Colonic mucosa (tissue), 4 donors: ENCODE data around the gene RAPGEF5. TPM values are rescaled to one million over a fixed set of nuclear protein-coding genes. Genes with fewer than 3 reads are reported as not detected.

Source experiments
- DNase-seq: peaks from one replicate; pipeline ENCODE4 v3.0.0-alpha.2; 2020
- H3K27ac ChIP-seq: fragments of 200-600 bp; one replicate; pipeline ENCODE4 v1.8.0; 2021
- H3K27me3 ChIP-seq: fragments of 200-600 bp; one replicate; pipeline ENCODE4 v1.8.0; 2021
- H3K36me3 ChIP-seq: fragments of 200-600 bp; one replicate; pipeline ENCODE4 v1.8.0; 2021
- H3K4me1 ChIP-seq: fragments of 200-600 bp; one replicate; pipeline ENCODE4 v1.8.0; 2021; ENCODE audit warnings: mild to moderate bottlenecking
- H3K4me3 ChIP-seq: fragments of 200-600 bp; one replicate; pipeline ENCODE4 v1.8.0; 2021
- H3K9ac ChIP-seq, 2 donors: one replicate each; pipeline ENCODE4 v1.7.0; 2013; ENCODE audit warnings: control low read depth in 2 of 2, low read depth in 2 of 2, low read length in 2 of 2
- H3K9me3 ChIP-seq: fragments of 200-600 bp; one replicate; pipeline ENCODE4 v1.8.0; 2021
- intact Hi-C: fragments of 100-400 bp; cut with DNase I; formaldehyde crosslinking; loops from one replicate; pipeline ENCODE4 v1.14.1; 2022
- total RNA-seq, 2 donors: library from RNA; stranded (reverse); fragmentation: NEBNext Ultra II Directional in 1 of 2; extraction: Animal tissue kit (Norgen Biotek cat#: 25700) in 1 of 2; gene quantifications; one replicate each; pipeline ENCODE4 v1.2.1, GENCODE V29; 2021
- TF ChIP-seq, protein P1 (sequence below): fragments of 200-600 bp; IDR thresholded peaks from one replicate; pipeline ENCODE4 v1.8.0; 2022; ENCODE audit warnings: antibody characterized with exemption, mild to moderate bottlenecking
- donor health status: healthy.
- donor health status: DM: no; HTN: no; CAD: no.
- donor health status: DM: no; HTN: no; CAD: no.

Gene RAPGEF5
- total RNA-seq, 2 donors from 2014 or later = 39.9 to 42.2 TPM

DNA sequence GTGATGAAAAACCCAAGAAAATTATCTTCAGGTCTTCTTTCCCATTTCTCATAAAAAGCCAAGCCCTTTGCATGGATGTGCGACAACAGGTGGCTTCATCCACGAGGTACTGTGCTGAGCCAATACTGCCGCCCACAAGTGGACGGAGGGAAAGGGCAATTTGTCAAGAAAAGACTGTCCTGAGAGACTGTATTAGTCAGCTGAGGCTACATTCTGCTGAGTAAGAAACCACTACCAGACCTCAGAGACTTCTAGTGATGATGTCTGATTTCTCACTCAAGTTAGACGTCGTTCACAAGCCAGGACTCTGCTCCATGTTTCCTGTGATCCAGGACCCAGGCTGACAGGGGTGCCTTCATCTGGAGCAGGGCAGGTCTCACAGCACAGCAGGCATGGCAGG lies 239.7 kb downstream of the RAPGEF5 start:
- intact Hi-C loops = no loop called here
- Histone ChIP-seq H3K27ac (no peak overlapping the region), H3K9me3 (no peaks in the 10 kb centered on the region), H3K36me3 (no peaks in the 10 kb centered on the region), H3K9ac (no peak overlapping the region), H3K27me3 (no peaks in the 10 kb centered on the region), H3K4me3 (no peak overlapping the region), H3K4me1 (no peaks in the 10 kb centered on the region)
- DNase-seq = no peak
- TF ChIP-seq, protein P1, sequence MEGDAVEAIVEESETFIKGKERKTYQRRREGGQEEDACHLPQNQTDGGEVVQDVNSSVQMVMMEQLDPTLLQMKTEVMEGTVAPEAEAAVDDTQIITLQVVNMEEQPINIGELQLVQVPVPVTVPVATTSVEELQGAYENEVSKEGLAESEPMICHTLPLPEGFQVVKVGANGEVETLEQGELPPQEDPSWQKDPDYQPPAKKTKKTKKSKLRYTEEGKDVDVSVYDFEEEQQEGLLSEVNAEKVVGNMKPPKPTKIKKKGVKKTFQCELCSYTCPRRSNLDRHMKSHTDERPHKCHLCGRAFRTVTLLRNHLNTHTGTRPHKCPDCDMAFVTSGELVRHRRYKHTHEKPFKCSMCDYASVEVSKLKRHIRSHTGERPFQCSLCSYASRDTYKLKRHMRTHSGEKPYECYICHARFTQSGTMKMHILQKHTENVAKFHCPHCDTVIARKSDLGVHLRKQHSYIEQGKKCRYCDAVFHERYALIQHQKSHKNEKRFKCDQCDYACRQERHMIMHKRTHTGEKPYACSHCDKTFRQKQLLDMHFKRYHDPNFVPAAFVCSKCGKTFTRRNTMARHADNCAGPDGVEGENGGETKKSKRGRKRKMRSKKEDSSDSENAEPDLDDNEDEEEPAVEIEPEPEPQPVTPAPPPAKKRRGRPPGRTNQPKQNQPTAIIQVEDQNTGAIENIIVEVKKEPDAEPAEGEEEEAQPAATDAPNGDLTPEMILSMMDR = no peak

DNA sequence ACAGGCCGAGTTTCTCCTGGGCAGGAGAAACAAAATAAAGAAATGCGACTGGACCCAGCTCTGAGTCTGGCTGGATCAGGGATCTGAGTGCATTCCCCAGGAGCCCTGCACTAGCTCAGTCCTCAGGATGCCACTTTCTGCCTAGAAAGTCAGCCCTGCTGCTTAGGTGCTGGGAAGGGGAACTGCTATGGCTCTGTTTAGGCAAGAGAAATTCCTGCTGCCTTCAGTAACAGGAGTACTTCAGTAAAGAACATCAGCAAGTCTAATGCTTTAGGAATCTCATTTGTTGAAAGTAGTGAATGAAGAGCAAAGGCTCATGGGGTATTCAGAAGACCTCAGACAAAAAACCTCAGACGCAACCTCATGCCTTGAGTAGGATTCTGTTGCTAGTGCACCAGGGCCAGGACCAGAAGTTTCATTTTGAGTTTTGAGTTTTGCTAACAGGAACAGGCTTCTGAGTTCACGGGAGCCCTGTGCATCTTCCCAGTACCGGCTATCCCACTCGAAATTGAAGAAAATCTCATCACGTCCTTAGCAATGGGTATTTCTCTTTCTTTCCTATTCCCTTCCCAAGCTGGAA lies 240.4 kb downstream of the RAPGEF5 start:
- DNase-seq = no peak
- no peaks in the 10 kb centered on the region for H3K9me3 ChIP-seq
- no peaks in the 10 kb centered on the region for H3K4me1 ChIP-seq
- intact Hi-C loops = no loop called here
- H3K27me3 ChIP-seq = no peaks in the 10 kb centered on the region
- TF ChIP-seq, protein P1 = no peak
- H3K4me3 ChIP-seq = no peak overlapping the region
- H3K36me3 ChIP-seq = no peaks in the 10 kb centered on the region
- no peak overlapping the region for H3K27ac ChIP-seq
- H3K9ac ChIP-seq = no peak overlapping the region

DNA sequence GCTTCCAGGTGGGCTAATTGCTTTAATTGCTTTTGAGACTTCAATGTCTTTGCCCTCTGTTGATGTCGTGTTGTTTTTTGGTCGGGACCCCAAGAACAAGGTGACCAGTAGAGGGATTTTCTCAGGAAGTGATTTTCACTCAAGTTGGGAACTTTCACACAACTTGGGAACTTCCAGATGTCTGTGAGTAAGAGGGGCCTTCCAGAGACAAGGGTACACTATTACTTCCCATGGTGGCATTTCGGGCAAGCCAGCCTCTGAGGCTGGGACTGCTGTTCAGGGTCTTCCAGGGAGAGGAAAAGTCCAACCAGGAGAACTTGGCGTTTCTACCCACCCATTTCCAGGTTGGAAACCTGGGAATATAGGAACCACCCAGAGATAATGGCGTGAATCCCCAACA lies 241.3 kb downstream of the RAPGEF5 start:
- no peak for DNase-seq
- Histone ChIP-seq H3K4me1 (no peaks in the 10 kb centered on the region), H3K36me3 (no peaks in the 10 kb centered on the region), H3K27ac (no peak overlapping the region), H3K9me3 (no peaks in the 10 kb centered on the region), H3K9ac (no peak overlapping the region), H3K27me3 (no peaks in the 10 kb centered on the region), H3K4me3 (no peak overlapping the region)
- TF ChIP-seq, protein P1 = no peak
- intact Hi-C loops = no loop called here

DNA sequence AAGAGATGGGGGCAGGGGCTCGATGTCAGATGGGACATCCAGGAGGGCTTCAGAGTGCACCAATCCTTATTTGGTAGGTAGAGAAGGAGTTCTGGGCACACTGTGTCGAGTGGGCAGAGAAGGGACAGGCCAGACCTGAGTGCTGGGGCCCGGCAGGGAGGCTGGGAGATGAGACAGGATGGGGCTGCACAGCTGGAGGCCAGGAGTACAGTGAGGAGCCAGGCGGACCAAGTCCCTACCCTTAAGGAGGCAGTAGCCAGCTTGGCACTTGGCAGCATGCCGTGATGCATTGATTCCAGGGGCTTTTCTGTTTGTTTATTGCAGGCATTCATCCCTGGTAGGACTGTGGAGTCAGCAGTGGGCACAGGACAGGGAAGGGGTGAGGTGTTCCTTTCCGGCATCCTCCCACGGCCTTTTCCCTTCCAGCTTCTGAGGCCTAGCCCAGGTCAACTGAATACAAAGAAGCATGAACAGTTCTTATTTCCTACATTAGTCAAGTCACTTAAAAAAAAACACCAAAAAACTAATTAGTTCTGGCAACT lies 242.4 kb downstream of the RAPGEF5 start:
- Histone ChIP-seq H3K27ac (no peak overlapping the region), H3K27me3 (no peaks in the 10 kb centered on the region), H3K4me1 (no peaks in the 10 kb centered on the region), H3K4me3 (no peak overlapping the region), H3K36me3 (no peaks in the 10 kb centered on the region), H3K9me3 (no peaks in the 10 kb centered on the region), H3K9ac (no peak overlapping the region)
- TF ChIP-seq, protein P1 = no peak
- intact Hi-C loops = no loop called here
- DNase-seq = no peak

DNA sequence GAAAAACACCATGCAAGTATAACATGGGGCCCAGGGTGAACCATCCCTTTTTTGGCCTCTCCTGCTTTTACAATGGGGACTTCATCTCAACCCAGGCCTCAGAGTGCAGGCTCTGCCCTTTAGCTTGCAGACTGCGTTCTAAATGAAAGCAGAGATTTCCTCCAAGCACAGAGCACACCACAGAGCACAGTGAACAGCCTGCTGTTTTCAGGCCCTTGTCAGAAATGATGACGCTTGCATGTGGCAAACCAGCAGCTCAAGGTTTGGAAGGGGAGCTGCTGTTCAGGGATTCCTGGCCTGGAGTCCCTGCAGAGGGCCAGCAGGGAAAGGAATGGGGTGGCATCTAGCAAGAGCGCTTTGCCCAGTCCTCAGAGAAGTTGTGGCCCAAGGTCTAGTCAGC lies 243.9 kb downstream of the RAPGEF5 start:
- no peaks in the 10 kb centered on the region for H3K27me3 ChIP-seq
- TF ChIP-seq, protein P1 = no peak
- H3K4me1 ChIP-seq = no peaks in the 10 kb centered on the region
- intact Hi-C loops = no loop called here
- no peaks in the 10 kb centered on the region for H3K36me3 ChIP-seq
- no peaks in the 10 kb centered on the region for H3K9me3 ChIP-seq
- H3K4me3 ChIP-seq = no peak overlapping the region
- no peak overlapping the region for H3K27ac ChIP-seq
- no peak for DNase-seq
- no peak overlapping the region for H3K9ac ChIP-seq
